Body of pancreas (tissue), 4 donors: ENCODE data around the gene PDCD4. TPM values are rescaled to one million over a fixed set of nuclear protein-coding genes. Genes with fewer than 3 reads are reported as not detected.

Experiments
- ATAC-seq: fragments of 150-250 bp; one replicate; pipeline ENCODE4 v1.9.1; 2016
- DNase-seq, 4 donors: peaks; one replicate each; pipeline ENCODE4 v3.0.0-alpha.2; 2019
- H3K27ac ChIP-seq, 4 donors: fragments of 200-600 bp; sonication (generic); 1 replicate in 3 of 4; 2 replicates in 1 of 4; pipeline versions ENCODE4 v1.5.1 to v1.6.1; 2016 to 2019; ENCODE audit warnings: mild to moderate bottlenecking in 1 of 4, mixed read lengths in 1 of 4, moderate library complexity in 1 of 4
- H3K27me3 ChIP-seq, 2 donors: fragments of 200-600 bp; sonication (generic); one replicate each; pipeline ENCODE4 v1.6.0; 2016; ENCODE audit warnings: mild to moderate bottlenecking in 1 of 2
- H3K36me3 ChIP-seq, 2 donors: fragments of 200-600 bp; sonication (generic); replicated peaks in 1 of 2; 2 replicates each; pipeline ENCODE4 v1.5.1; 2016; ENCODE audit warnings: low read depth in 2 of 2; ENCODE audit not compliant: insufficient read depth in 1 of 2
- H3K4me1 ChIP-seq: fragments of 200-600 bp; sonication (generic); one replicate; pipeline ENCODE4 v1.6.0; 2016
- H3K4me3 ChIP-seq, 2 donors: fragments of 200-600 bp; sonication (generic); 1 replicate in 1 of 2; 2 replicates in 1 of 2; pipeline ENCODE4 v1.5.1; 2016 to 2019
- H3K9me3 ChIP-seq, 3 donors: fragments of 200-600 bp; sonication (generic); 1 replicate in 2 of 3; 2 replicates in 1 of 3; pipeline ENCODE4 v1.5.1; 2016
- POLR2A ChIP-seq, 3 donors: fragments of 450-650 bp; IDR thresholded peaks; one replicate each; pipeline ENCODE4 v1.6.1; 2016; ENCODE audit warnings: antibody characterized with exemption in 3 of 3, mild to moderate bottlenecking in 2 of 3
- WGBS, 2 donors: methylation state at CpG; one replicate each; pipeline ENCODE4 v1.1.5; 2017; 5-methylcytosine and 5-hydroxymethylcytosine counted together
- intact Hi-C: fragments of 100-400 bp; cut with DNase I; formaldehyde crosslinking; loops from one replicate; pipeline ENCODE4 v1.15.1; 2023
- total RNA-seq, 2 donors: library from RNA; depleted of rRNA; stranded (reverse); fragments of >200 nt; gene quantifications; one replicate each; pipeline ENCODE4 v1.1.0, GENCODE V29; 2016
- TF ChIP-seq, protein P1 (sequence below), 7 experiments: fragments of 450-650 bp in 4 of 7; fragments of 200-600 bp in 3 of 7; sonication (generic) in 3 of 7; IDR thresholded peaks; one replicate each; pipeline ENCODE4 v1.5.1; 2016 to 2019; ENCODE audit warnings: antibody characterized with exemption in 7 of 7

PDCD4 gene
- total RNA-seq, 2 donors from 2014 or later = 332 to 458 TPM

DNA sequence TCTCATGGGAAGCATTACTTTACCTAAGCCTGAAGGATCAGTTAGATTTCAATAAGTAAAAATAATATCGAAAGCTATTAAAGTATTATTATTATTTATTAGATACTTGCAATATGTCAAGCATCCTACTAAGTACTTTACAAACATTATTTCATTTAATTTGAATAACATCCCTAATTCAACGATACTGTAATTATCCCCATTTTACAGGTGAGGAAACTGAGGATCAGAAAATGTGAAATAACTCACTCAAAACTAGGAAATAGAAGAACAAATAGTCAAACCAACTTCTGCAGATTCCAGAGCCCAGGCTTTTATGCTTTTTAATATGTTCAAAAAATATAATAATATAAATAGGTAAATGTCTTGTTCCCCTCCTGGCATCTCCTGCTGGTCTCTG lies 10.3 kb upstream of the PDCD4 start:
- peak overlapping the region; percentile 88 to 95 (median 92) for H3K27ac ChIP-seq
- H3K4me1 ChIP-seq = peaks cover 81% of the 10 kb centered on the region
- no peak for ATAC-seq

DNA sequence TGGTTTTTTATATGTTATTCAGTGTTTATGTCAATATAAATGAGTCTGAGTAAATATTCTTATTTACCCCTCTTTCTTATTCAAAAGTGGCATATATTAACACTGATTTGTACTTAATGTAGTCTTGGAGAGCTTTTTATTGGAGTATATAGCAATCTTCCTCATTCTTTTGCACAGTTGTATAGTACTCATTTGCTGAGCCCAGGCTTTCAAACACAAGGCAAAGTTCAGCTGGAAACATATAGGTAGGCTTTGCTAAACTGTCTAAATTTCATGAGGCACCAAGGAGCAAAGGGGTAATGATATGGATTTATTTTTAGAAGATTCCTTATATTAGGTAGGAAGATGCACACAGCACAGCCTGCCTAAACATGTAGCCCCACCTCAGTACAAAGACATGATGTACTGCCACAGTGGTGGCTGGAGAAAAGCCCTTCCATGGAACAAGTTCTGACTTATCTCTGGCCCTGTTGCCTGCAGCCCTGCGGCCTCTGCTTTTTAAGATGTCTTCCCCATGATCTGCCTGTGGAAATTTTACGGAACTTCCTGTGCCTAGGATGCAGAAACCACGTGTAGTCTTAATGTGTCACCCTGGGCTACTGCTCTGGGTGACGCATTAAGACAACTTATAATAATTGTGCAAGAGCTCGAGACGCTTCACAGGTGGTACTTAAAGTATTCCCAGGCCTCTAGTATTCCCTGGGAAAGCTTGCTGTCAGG lies 9.6 kb upstream of the PDCD4 start:
- DNase-seq = peak in 2 of 4 donors; percentile 74 to 77
- Histone ChIP-seq H3K27me3 (no peaks in the 10 kb centered on the region), H3K36me3 (no peaks in the 10 kb centered on the region), H3K9me3 (no peaks in the 10 kb centered on the region), H3K4me1 (peaks cover 87% of the 10 kb centered on the region), H3K4me3 (no peak overlapping the region), H3K27ac (peak overlapping the region in 3 of 4 donors; percentile 56 to 95 (median 60))
- WGBS, 2 donors = 58 to 68% methylated on average over 6 of the region's 6 CpGs
- TF ChIP-seq POLR2A (IDR thresholded peaks at IDR 0.05) = peak in 1 of 3 donors; percentile 31
- TF ChIP-seq, protein P1, sequence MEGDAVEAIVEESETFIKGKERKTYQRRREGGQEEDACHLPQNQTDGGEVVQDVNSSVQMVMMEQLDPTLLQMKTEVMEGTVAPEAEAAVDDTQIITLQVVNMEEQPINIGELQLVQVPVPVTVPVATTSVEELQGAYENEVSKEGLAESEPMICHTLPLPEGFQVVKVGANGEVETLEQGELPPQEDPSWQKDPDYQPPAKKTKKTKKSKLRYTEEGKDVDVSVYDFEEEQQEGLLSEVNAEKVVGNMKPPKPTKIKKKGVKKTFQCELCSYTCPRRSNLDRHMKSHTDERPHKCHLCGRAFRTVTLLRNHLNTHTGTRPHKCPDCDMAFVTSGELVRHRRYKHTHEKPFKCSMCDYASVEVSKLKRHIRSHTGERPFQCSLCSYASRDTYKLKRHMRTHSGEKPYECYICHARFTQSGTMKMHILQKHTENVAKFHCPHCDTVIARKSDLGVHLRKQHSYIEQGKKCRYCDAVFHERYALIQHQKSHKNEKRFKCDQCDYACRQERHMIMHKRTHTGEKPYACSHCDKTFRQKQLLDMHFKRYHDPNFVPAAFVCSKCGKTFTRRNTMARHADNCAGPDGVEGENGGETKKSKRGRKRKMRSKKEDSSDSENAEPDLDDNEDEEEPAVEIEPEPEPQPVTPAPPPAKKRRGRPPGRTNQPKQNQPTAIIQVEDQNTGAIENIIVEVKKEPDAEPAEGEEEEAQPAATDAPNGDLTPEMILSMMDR (IDR thresholded peaks at IDR 0.05) = no peak
- ATAC-seq = peak; percentile 21
- intact Hi-C loops = no loop called here

More for the DNA sequence above, 10.3 kb upstream of the PDCD4 start:
- TF ChIP-seq POLR2A (IDR thresholded peaks at IDR 0.05) = no peak
- TF ChIP-seq, protein P1 (IDR thresholded peaks at IDR 0.05) = no peak
- 94 to 99% methylated on average over 2 of the region's 2 CpGs for WGBS, 2 donors
- intact Hi-C loops = no loop called here
- Histone ChIP-seq H3K36me3 (no peaks in the 10 kb centered on the region), H3K9me3 (no peaks in the 10 kb centered on the region), H3K4me3 (no peak overlapping the region), H3K27me3 (no peaks in the 10 kb centered on the region)
- no peak for DNase-seq

DNA sequence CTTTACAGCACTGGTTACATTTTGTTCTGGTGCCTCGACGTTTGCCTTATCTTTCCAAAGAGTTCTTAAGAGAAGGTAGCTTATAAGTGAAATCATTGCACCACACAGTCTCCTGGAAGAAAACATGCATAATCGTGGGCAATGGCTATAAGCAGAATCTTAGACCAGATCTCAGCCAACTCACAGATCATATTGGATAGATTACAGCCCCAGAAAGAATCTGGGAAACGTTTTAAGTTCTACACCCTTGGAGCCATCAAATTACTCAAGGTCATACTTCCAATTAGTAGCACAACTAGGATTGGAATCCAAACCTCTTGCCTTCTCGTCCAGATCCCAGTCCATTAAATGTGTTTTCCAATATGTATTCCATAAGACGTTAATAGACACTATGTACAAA lies 8.8 kb upstream of the PDCD4 start:
- H3K4me1 ChIP-seq = peaks cover 87% of the 10 kb centered on the region
- H3K27ac ChIP-seq = peak overlapping the region in 3 of 4 donors; percentile 33 to 95 (median 60)
- no peaks in the 10 kb centered on the region for H3K9me3 ChIP-seq
- no peak for ATAC-seq
- DNase-seq = no peak
- H3K4me3 ChIP-seq = no peak overlapping the region
- WGBS, 2 donors = 57 to 65% methylated on average over 6 of the region's 6 CpGs
- H3K36me3 ChIP-seq = no peaks in the 10 kb centered on the region
- no peaks in the 10 kb centered on the region for H3K27me3 ChIP-seq
- intact Hi-C loops = no loop called here
- TF ChIP-seq, protein P1 (IDR thresholded peaks at IDR 0.05) = no peak
- no peak for TF ChIP-seq POLR2A (IDR thresholded peaks at IDR 0.05)

DNA sequence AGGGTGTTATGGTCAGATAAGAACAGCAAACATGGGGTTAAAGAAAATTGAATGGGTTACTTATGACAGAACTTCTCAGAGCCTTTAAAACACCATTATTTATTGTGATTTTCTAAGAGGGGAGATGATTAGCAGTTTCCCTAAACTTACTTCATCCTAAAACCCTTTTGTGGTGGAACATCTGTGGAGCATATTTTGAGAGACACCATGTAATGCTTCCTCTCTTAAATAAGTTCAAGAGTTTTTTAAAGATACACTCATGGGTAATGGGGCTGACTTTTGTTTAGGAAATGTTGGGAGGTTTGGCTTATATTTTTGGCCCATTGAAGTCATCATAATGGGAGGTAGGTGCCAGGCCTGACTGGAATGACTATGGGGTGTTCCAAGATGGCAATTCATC lies 8.4 kb upstream of the PDCD4 start:
- no peak for DNase-seq
- intact Hi-C loops = no loop called here
- no peak for ATAC-seq
- H3K4me3 ChIP-seq = no peak overlapping the region
- no peak for TF ChIP-seq POLR2A (IDR thresholded peaks at IDR 0.05)
- TF ChIP-seq, protein P1 (IDR thresholded peaks at IDR 0.05) = no peak
- no peaks in the 10 kb centered on the region for H3K36me3 ChIP-seq
- H3K9me3 ChIP-seq = no peaks in the 10 kb centered on the region
- H3K27me3 ChIP-seq = no peaks in the 10 kb centered on the region
- H3K27ac ChIP-seq = peak overlapping the region in 1 of 4 donors; percentile 60
- H3K4me1 ChIP-seq = peaks cover 87% of the 10 kb centered on the region

DNA sequence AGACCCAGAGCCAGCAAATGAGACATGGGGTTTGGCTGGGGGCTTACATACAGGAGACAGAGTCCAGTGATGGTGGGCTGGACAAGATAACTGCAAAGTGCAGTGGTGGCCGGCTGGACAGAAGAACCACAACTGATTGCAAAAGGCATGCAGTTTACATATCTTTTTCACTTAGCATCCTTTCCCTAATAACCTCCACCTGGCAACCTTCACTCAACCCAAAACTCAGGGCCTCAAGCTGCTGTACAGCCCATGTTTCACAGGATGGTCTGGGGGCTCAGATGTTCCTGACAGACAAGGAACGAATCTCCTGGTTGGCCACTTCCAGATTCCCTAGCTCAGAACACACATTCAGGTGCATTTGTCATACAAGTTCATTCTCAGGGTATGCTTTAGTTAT lies 7.8 kb upstream of the PDCD4 start:
- H3K36me3 ChIP-seq = no peaks in the 10 kb centered on the region
- H3K4me3 ChIP-seq = no peak overlapping the region
- intact Hi-C loops = no loop called here
- no peaks in the 10 kb centered on the region for H3K9me3 ChIP-seq
- H3K27ac ChIP-seq = peak overlapping the region in 3 of 4 donors; percentile 11 to 83 (median 45)
- TF ChIP-seq, protein P1 (IDR thresholded peaks at IDR 0.05) = no peak
- TF ChIP-seq POLR2A (IDR thresholded peaks at IDR 0.05) = no peak
- H3K27me3 ChIP-seq = no peaks in the 10 kb centered on the region
- peaks cover 87% of the 10 kb centered on the region for H3K4me1 ChIP-seq
- ATAC-seq (no peak), DNase-seq (no peak)
- WGBS, 2 donors = 84 to 90% methylated on average over 2 of the region's 2 CpGs
